NOMO-1 (cell line): ENCODE results near the gene DLG2.

Source experiments
- DNase-seq, 2 experiments: peaks; one replicate each; lab custom pipeline; 2025; ENCODE audit not compliant: unreplicated experiment in 2 of 2; lab: John Stamatoyannopoulos, UW

Gene DLG2

DNA sequence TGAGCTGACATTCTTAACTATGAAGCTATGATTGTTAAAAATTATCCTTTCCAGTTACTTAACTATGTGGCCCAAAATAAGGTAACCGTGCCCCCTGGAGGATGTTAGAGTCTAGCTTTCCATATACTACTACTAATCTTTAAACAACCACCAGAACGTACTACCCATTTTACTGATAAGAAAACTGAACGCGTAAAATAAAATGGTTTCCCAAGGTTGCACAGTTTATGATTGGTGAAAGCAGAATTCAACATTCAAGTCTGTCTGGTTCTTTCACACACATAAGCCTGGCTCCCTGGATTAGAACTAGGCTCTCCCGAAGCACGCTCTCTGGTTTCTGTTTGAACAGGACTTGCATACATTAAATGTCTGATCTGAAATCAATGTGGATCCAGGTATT lies 1903.1 kb downstream of the DLG2 start:
- peak; percentile 10 to 65 for DNase-seq

DNA sequence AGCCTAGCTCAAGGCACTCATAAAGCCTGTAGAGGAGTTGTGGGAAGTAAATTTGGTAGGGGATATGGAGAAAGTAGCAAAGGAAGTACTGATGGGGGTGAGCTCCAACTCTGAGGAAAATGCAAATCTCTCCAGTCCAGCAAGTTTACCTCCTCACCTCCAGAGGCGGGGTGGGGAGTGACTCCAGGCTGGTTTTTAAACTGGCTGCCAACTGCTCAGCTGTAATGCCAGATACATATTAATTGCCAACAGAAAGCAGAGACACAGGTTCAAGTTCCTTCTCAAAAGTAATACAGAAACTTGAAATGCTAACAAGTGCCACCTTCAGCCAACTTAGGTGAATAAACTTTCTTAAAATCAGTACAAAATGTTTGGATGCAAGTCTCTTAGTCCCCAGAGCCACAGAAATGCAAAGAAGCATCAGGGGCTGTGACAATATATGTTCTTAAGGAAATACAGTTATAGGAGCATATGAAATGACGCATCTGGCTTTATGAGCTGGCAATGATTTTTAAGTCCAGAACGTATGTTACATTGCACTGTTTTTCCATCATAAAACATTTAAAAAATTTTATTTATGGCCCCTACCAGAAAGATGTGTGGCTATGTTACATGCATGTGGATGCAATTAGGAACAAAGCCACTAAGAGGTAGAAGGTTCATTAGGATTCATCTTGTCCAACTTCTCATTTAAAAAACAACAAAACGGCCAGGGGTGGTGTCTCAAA lies 1904.6 kb downstream of the DLG2 start:
- no peak for DNase-seq

DNA sequence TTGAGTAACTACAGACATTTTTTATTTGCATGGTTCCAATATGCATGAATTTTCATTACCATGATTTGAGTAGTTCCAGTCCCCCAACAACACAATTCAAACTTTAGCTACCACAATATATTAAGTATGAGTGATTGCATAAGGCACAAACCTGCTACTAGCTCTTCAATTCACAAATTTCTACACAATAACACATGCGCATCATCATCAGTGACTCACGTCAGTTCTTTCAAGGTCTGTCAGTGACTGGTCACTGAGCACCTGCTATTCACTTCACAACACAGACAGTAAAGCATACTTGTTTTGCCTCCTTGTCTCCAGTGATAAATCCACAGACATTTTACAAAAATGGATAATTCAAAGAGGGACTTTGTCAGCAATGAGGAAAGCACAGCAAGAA lies 1905.9 kb downstream of the DLG2 start:
- DNase-seq, result no peak

DNA sequence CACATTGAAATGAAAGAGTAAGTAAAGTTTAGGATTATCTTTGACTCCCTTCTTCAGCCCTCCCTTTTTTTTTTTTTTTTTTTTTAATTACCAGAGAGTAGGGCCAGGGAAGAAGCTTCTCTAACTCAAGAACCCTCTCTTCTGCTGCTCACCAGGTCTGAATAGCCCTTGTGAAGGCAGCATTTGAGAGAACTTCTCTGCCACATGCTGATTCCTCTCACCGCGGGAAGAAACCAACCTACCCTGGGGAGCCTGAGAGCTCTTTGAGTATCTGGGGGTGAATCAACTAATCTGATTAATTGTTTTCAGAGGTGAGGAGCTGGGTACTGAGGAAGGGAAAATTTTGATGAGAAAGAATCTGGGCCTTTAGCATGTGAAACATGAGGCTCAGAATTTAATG lies 1906.5 kb downstream of the DLG2 start:
- no peak for DNase-seq

DNA sequence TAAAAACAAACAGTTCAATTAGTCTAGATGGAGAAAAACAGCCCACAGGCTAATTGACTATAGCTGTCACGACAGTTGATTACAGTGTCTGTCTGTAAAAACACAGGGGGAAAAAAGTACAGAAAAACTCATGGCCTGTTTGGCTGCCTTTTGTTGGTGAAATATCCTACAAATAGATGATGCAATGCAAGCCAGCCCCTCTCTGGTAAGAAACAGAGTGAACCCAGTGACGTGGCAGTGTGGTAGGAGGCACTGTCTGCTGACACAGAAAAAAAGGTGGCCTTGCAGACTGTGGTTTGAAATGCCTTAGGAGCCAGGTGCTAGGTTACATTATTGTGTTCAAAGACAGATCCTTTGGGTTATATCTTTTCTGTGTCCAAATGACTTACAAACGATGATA lies 1909.6 kb downstream of the DLG2 start:
- no peak for DNase-seq

DNA sequence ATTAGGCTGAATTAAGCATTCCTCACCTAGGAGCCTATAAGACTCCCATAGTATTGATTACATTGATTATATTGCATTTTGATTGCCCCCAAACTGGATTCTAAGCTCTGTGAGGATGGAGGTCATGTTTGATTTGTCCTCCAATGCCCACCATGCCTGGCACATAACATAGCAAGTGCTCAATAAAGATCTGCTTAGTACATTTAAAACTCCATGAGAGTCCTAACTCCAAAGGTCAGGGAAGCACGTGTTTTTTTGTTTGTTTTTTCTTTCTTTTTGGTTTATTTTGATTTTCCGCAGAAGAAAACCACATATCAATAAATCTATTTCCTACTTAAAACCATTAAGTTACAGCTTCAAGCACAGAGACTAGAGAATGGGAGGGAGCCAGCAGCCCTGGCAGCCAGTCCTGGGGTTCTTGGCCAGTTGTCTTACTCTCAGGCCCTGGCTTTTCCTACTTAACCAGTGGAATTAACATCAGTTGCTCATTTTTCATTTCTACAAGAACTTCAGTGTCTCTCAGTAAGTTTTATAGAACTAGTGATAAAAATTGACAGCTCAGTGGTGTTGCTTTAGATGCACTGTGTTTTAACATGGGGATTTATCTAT lies 1911.1 kb downstream of the DLG2 start:
- no peak for DNase-seq

DNA sequence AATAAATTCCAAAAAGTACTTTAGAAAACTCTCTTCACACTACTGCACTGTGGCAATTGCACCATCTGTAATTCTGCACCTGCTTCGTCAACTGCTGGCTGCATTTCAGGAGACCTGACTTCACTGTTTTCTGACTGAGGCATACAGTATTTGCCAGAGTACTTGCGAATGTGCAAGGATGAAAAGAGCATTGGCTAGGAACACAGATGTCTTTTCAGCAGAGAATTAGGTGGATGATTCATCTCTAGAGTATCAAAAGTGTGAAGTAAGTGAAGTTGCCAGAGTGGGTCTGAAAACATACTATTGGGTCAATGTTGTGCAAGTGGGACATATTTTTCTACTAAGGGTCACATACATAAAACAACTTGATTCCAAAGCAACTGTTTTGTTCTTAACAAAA lies 1913.4 kb downstream of the DLG2 start:
- DNase-seq, result no peak

DNA sequence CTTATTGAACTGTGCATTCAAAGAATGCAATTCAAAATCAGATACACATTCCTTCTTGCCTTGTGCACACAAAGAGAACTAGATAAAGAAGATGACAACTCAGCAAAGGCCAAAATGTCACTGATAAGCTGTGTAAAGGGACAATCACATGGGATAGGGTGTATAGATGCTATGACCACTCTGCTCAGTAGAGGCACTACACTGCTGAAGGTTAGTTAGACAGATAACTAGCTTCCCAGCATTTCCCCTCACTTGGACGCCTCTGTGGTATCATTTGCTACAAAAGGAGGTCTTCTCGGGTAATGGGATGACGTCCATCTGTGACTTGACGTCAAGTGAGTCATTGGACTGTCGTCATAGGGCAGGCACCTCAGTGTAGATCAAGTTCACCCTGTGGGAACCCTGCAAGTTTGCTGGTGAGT lies 1916.0 kb downstream of the DLG2 start:
- DNase-seq, result no peak

DNA sequence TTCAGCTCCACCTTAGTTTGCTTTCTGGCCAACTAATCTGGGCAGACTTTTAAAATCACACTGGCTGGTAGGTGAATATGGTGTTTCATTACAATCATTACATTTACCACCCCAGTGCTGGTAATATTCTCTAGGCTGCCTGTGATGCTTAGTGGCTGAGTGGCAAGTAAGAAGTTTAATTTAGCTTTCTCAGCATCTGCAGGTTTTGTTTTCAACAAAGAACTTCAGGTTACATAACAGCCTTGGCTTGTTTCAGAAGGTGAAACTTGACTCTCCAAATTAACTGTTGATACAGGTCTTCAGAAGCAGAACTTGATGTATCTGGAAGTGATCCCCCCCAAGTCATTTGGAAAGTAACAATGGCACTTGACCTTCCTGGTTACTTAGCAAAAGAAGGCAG lies 1917.7 kb downstream of the DLG2 start:
- no peak for DNase-seq

DNA sequence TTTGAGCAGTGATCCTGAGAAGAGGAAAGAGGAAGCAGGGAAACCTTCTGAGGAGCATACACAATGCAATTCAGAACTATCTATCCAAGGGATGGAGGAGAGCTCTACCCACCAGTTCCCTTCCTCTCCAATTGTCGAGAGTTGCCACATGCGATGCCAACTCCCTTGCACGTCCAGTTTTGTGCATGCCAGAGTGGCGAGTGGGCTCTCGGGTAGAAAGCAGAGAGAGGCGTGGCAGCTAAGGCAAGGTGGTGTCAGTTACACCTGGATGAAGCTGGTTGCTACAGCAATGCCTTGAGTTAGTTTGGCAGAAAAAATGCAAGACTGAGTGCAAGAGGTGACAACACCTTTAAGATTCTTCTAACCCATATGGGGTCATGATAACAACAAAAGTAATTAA lies 1920.6 kb downstream of the DLG2 start:
- no peak for DNase-seq

DNA sequence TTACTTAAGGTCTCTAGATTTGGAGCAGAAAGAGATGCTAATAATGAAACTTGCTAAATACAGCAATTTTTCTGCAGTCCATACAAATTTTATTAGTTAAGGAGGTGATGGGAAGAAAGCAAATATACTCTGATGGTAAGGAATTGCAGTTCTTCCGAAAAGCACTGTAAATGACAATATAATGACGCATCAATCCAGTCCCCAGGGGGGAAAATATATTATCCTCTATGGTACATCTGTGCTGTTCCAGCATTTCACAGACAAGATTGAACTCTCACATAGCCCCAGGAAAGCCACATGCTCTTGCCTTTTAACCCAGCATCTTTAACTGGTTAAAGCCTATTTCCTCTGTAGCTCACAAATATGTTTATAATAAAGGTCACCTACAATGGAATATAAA lies 1924.3 kb downstream of the DLG2 start:
- DNase-seq, result no peak

DNA sequence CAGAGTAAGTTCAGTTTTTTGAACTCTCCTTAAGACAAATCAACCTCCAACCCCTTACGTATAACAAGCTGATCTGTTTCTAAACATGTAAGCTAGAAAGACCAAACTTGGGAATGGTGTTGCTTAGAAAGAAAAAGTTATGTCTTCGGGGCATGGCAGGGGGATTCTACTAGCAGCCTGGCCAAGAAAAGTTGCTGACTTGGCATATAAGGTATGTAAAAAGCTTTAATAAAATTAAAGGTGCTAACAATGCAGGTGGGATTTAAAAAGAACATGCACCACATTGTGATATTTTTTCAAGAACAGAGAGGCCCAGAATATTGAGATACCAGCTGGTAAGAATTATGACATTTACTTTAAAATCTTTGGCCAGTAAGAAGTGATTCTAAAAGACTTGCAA lies 1929.6 kb downstream of the DLG2 start:
- no peak for DNase-seq

DNA sequence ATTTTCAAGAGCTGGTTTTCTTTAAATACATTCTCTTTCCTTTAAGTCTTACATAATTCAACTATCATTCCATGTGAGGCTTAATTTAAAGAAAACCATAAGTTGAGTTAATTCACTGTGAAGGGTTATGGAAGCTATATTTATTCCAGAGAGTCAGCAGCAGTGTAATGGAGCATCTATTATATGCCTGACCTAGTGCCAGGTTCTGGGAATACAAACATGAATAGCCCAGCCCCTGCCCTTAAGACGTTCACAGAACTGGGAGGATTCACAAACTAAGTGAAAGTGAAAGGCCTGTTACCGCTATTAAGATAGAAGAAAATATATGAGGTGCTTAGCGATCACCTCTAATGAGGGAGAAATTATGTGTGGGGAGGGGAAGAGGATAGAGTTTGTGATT lies 1932.1 kb downstream of the DLG2 start:
- DNase-seq, result no peak

DNA sequence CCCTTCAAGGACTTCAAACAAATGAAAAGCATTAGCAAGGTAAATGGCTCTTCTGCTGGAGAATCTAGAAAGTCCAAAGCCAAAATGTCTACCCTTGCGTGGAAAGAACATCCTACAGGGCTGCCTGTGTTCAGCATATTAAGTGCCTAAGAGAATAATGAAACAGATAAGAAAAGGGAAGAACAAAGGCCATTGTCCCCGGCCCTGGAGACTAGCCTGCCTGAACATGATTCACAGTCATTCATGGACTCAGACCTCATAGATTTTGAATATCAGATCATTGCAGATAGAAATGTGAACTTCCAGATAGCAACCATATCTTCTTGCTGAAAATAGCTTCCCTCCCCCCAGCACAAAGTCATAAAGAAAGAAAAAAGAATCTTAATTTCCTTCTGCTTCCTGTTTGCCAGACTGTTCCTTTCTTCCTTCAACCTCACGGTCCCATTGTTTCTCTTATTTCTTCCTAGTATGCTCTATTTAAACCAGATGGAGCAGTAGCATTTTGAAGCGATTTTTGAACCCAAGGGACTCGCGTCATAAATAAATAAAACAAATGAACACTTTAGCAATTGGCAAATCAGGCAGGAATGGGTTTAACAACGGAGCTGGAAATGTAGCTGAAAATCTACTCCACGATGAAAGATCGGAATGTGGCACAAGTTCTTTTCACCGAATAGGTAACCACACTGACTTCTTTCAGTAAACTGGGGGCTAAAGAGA lies 1932.8 kb downstream of the DLG2 start:
- DNase-seq, result no peak

DNA sequence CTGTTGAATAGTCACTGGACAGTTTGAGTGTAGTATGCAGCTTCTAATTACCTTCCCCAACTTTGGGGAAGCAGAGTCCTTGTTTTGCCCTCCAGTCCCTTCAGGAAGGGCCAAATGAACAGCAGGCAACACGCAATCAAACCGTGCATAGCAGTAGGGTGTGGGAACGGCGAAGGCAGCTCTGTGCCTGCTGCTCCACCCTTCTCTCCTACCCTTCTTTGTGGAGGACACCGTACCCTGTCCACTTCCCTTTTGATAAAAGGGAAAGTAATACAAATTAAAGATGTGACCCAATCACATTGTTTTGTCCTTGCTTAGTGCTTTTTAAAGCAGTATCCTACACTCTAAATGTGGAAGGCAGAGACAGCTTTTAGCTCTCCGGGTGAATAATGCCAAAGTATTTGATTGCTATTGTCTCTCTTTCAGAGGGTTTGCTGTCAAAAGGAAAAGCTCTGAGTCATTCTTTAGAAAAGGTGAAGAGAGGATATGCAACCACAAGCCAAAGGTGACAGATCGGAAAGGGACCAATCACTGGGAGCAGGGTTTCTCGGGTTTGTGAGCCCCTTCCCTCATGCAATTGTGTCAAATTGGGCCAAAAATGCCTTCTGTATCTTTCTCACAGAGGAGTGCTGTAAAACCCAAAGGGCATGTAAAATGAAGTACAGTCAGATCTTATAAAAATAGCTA lies 1933.7 kb downstream of the DLG2 start:
- DNase-seq, result no peak

DNA sequence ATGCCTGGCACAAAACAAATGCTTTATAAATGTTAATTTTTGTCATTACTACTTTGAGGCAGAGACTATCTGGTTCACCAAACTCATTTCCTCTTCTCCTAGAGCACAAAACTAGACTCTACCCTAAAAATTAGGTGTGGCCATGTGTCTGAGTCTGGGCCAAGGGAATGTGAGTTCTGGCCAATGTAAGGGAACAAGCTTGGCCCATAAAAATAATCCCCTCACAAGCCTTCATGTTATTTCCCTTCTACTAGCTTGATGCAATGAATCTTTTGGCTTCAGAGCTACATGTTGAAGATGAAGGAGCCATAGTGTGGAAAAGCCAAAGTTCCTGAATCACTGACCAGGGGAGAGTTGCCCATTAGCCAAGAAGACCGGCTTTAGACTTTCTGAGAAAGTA lies 1934.5 kb downstream of the DLG2 start:
- DNase-seq, result no peak

DNA sequence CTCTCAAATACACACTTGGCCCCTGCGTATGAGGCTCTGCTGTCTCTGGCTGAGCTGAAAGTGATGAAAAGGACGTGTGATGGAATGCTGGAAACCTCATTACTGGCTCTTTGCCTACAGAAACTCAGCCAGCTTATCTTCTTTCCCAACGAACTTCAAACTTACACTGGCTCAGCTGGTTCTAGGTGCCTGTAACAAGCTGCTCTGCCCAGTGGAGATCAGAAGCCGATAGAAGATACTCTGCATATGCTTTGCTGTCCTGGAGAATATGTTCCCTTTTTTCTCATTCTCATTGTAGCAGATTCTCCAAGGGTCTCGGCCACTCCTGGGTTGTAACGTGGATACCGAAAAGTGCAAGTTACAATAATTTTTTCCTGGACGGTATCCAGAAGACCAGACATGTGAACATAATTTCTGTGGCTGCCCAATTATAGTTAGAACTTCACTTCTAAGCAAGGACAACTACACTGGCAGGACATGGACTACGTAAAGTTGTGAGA lies 1935.6 kb downstream of the DLG2 start:
- DNase-seq, result no peak

DNA sequence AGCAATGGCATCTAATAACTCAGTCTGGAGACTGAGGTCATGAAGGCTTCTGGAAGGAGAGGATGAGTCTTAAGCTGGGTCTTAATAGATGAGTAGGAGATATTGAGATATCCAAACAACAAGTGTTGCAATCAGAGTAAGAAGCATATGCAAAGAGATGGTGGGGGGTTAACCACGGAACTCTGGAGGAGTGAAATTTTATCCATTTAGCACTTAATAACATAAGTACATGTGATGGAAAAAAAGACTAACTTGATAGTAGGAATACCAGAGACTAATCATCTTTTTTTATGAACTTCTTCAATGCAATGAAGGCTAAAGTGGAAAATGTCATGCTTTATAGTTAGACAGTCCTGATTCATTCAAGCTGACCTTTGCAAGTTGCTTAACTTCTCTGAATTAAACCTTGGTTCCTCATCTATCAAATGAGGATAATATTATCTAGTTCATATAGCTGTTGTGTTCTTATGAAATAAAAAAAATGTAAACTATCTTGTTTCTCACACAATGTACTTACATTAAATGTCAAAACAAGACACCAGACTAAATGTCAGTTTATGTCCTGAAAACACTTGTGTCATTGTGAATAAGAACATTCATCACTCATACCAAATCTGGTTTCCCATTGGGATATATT lies 1937.9 kb downstream of the DLG2 start:
- no peak for DNase-seq

DNA sequence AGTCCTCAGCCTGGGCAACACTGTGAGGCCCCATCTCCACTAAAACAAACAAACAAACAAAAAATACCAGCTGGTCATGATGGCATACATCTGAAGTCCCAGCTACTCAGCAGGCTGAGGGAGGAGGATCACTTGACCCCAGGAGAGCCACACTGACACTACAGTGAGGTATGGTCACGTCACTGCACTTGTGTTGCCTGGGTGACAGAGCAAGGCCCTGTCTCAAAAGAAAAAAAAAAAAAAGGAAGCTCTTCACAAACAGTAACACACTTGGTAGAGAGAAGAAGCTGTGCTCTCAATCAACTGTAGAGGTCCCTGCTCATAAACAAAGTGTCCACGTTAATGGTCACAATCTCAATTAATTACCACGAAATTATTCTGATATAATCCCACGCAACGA lies 1939.4 kb downstream of the DLG2 start:
- DNase-seq, result no peak

DNA sequence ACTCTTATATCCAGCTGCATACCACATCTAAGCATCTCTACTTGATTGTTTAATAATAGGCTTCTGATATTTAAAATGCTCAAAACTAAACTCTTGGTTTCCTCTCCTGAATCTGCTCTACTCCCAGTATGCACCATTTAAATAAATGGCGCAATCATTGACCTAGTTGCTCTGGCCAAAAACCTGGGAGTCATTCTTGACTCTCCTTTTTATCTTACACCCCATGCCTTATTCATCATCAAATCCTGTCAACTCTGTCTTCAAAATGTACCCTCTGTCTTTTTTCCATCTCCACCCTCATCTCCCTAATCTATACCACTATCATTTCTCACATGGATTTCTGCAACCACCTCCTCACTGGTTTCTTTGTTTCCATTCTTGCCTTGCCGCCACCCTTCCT lies 1941.4 kb downstream of the DLG2 start:
- no peak for DNase-seq

DNA sequence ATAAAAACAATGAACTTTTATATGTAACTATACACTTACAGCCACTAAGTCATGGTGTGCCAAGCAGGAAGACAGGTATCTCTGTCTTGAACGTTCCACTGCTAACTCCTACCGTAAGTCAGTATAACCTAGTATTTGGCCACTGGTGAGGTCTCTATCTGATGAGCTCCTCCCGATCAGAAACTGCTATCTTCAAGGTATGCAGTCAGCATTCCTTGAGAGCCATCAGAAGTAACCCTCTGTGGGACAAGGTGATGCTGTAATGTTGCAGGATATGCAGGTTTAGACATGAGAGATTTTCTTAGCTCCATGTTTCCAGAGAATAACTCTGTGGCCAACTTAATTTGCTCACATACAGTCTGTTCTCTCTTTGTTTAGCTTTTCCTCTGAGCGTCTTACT lies 1943.1 kb downstream of the DLG2 start:
- no peak for DNase-seq
